ENCODE data around the gene NPFF. TPM values are rescaled to one million over a fixed set of nuclear protein-coding genes. Genes with fewer than 3 reads are reported as not detected.

NPFF gene
- total and polyA plus RNA-seq, 4 donors: 0.45 TPM; not detected in 3

DNA sequence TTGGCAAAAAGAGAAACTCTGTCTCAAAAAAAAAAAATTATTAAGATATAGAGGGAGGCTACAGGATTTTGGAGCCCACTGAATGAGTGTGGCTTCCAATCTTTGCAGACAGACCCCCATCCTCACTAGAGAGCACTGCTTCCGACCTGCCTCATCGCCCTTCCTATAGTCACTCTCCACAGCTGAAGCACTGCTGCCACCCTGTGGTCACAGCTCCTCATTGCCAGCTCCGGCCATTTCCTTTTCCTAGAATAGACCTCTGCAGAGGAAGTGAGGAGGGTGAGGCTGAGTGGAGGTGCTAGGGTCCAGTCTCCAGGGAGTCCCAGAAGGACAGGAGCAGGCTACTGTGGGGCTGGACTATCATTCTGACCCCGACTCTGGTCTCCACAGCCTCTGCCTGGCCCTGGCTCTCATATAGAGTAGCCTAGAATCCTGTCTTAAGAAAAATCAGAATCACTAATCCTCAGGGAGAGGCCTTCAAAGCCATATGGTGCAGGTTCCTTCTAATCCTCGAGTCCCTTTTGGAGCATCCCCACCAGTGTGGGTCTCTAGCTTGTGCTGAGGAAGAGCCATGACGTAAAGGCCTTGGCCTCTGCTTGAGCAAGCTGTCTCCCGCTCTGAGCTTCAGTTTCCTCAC is 1.4 kb upstream of the NPFF start:
- no peak overlapping the region for H3K4me3 ChIP-seq

DNA sequence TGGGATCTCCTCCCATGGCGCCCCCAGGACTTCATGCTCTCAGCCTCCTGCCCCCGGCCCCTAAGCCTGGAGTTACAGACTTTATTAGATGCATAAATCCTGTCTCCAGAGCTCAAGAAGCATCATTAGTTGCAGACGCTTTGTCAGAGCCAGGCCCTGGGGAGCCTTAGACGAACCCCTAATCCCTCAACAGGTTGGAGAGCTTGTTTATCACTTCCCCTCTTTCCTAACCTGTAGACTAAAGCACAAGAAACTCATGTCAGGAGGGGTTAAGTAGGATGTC is 260 bp upstream of the NPFF start:
- Histone ChIP-seq H3K36me3 (ENCODE audit: control insufficient read depth in 4 of 4, insufficient read depth in 4 of 4, low read length in 4 of 4) (peaks cover 12 to 35% (median 23%) of the 10 kb centered on the region in 4 donors), H3K27ac (ENCODE audit: low read depth in 1 of 2, low read length in 1 of 2) (no peak overlapping the region), H3K27me3 (ENCODE audit: control insufficient read depth in 3 of 3, insufficient read depth in 3 of 3, low read length in 2 of 3) (no peaks in the 10 kb centered on the region), H3K9me3 (ENCODE audit: control insufficient read depth in 4 of 4, insufficient read depth in 3 of 4, low read length in 3 of 4) (no peaks in the 10 kb centered on the region), H3K9ac (ENCODE audit: insufficient read depth in 1 of 2, low read length in 2 of 2) (no peak overlapping the region), H3K4me3 (no peak overlapping the region), H3K4me1 (ENCODE audit: control insufficient read depth in 5 of 5, insufficient read depth in 5 of 5, low read length in 5 of 5) (peaks cover 0 to 15% (median 3%) of the 10 kb centered on the region in 5 donors)
- ATAC-seq (ENCODE audit: insufficient read depth, low FRiP score) (no peak), DNase-seq (no peak)
- WGBS, 2 donors: 91 to 92% methylated on average over 4 of the region's 4 CpGs
- TF ChIP-seq, protein P1, sequence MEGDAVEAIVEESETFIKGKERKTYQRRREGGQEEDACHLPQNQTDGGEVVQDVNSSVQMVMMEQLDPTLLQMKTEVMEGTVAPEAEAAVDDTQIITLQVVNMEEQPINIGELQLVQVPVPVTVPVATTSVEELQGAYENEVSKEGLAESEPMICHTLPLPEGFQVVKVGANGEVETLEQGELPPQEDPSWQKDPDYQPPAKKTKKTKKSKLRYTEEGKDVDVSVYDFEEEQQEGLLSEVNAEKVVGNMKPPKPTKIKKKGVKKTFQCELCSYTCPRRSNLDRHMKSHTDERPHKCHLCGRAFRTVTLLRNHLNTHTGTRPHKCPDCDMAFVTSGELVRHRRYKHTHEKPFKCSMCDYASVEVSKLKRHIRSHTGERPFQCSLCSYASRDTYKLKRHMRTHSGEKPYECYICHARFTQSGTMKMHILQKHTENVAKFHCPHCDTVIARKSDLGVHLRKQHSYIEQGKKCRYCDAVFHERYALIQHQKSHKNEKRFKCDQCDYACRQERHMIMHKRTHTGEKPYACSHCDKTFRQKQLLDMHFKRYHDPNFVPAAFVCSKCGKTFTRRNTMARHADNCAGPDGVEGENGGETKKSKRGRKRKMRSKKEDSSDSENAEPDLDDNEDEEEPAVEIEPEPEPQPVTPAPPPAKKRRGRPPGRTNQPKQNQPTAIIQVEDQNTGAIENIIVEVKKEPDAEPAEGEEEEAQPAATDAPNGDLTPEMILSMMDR (IDR thresholded peaks at IDR 0.05; ENCODE audit: control extremely low read depth, extremely low read depth): no peak

More for the DNA sequence above, 1.4 kb upstream of the NPFF start:
- Histone ChIP-seq H3K9me3 (ENCODE audit: control insufficient read depth in 4 of 4, insufficient read depth in 3 of 4, low read length in 3 of 4) (no peaks in the 10 kb centered on the region), H3K27me3 (ENCODE audit: control insufficient read depth in 3 of 3, insufficient read depth in 3 of 3, low read length in 2 of 3) (no peaks in the 10 kb centered on the region), H3K36me3 (ENCODE audit: control insufficient read depth in 4 of 4, insufficient read depth in 4 of 4, low read length in 4 of 4) (peaks cover 16 to 35% (median 29%) of the 10 kb centered on the region in 4 donors), H3K27ac (ENCODE audit: low read depth in 1 of 2, low read length in 1 of 2) (peak overlapping the region in 1 of 2 donors; percentile 20), H3K4me1 (ENCODE audit: control insufficient read depth in 5 of 5, insufficient read depth in 5 of 5, low read length in 5 of 5) (peaks cover 0 to 11% (median 2%) of the 10 kb centered on the region in 5 donors), H3K9ac (ENCODE audit: insufficient read depth in 1 of 2, low read length in 2 of 2) (no peak overlapping the region)
- WGBS, 2 donors: 21 to 30% methylated on average over 7 of the region's 7 CpGs
- TF ChIP-seq, protein P1 (IDR thresholded peaks at IDR 0.05; ENCODE audit: control extremely low read depth, extremely low read depth): peak; percentile 95
- DNase-seq (peak; percentile 88 to 90 (median 88)), ATAC-seq (ENCODE audit: insufficient read depth, low FRiP score) (peak; percentile 78)

DNA sequence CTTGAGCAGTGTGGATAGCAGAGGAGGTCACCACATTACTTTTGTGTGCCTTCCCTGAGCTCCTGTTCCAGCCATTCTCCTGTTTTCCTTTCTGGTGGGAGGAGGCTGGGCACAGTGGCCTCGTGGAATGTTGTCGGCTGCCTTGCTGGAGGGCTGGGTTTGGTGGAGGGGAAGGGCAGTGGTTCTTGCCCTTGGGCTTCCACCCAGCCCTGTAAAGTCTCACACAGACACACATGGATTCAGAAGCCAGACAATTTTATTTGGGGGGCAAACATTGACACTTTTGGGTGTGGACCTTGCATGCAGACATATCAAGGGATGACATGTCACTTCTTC is 866 bp downstream of the NPFF start:
- DNase-seq: no peak

More for the DNA sequence above, 866 bp downstream of the NPFF start:
- Histone ChIP-seq H3K4me1 (ENCODE audit: control insufficient read depth in 5 of 5, insufficient read depth in 5 of 5, low read length in 5 of 5) (peaks cover 5 to 26% (median 10%) of the 10 kb centered on the region in 5 donors), H3K27ac (ENCODE audit: low read depth in 1 of 2, low read length in 1 of 2) (no peak overlapping the region), H3K9me3 (ENCODE audit: control insufficient read depth in 4 of 4, insufficient read depth in 3 of 4, low read length in 3 of 4) (no peaks in the 10 kb centered on the region), H3K9ac (ENCODE audit: insufficient read depth in 1 of 2, low read length in 2 of 2) (no peak overlapping the region), H3K4me3 (no peak overlapping the region), H3K36me3 (ENCODE audit: control insufficient read depth in 4 of 4, insufficient read depth in 4 of 4, low read length in 4 of 4) (peaks cover 4 to 35% (median 17%) of the 10 kb centered on the region in 4 donors), H3K27me3 (ENCODE audit: control insufficient read depth in 3 of 3, insufficient read depth in 3 of 3, low read length in 2 of 3) (no peaks in the 10 kb centered on the region)
- 60 to 64% methylated on average over 2 of the region's 2 CpGs for WGBS, 2 donors
- TF ChIP-seq, protein P1 (IDR thresholded peaks at IDR 0.05; ENCODE audit: control extremely low read depth, extremely low read depth): no peak
- ATAC-seq (ENCODE audit: insufficient read depth, low FRiP score): no peak
